Osteocyte (in vitro differentiated cells): Measurements from ENCODE around the gene PAFAH1B2. TPM values are rescaled to one million over a fixed set of nuclear protein-coding genes. Genes with fewer than 3 reads are reported as not detected.

Experiments used
- DNase-seq: peaks from one replicate; pipeline ENCODE4 v3.0.0; 2021; ENCODE audit warnings: mixed read lengths; ENCODE audit not compliant: unreplicated experiment; ENCODE audit errors: extremely low spot score
- H3K27ac Mint-ChIP-seq: one replicate; pipeline ENCODE4 v1.8.0; 2021; ENCODE audit warnings: mild to moderate bottlenecking, mixed read lengths; ENCODE audit not compliant: unreplicated experiment
- H3K27me3 Mint-ChIP-seq: one replicate; pipeline ENCODE4 v1.8.0; 2021; ENCODE audit warnings: mixed read lengths; ENCODE audit not compliant: unreplicated experiment
- H3K36me3 Mint-ChIP-seq: one replicate; pipeline ENCODE4 v1.8.0; 2021; ENCODE audit warnings: mixed read lengths; ENCODE audit not compliant: unreplicated experiment
- H3K4me1 Mint-ChIP-seq: one replicate; pipeline ENCODE4 v1.8.0; 2021; ENCODE audit warnings: mixed read lengths; ENCODE audit not compliant: unreplicated experiment
- H3K4me3 Mint-ChIP-seq: one replicate; pipeline ENCODE4 v1.8.0; 2021; ENCODE audit warnings: mild to moderate bottlenecking, moderate library complexity, mixed read lengths; ENCODE audit not compliant: unreplicated experiment
- H3K9me3 Mint-ChIP-seq: one replicate; pipeline ENCODE4 v1.8.0; 2021; ENCODE audit warnings: mixed read lengths; ENCODE audit not compliant: unreplicated experiment
- CTCF ChIP-seq: fragments of 200-600 bp; sonication (generic); IDR thresholded peaks from 2 replicates; pipeline ENCODE4 v1.5.0; 2021; ENCODE audit warnings: antibody characterized with exemption, mild to moderate bottlenecking, moderate library complexity
- total RNA-seq: library from RNA; stranded (reverse); gene quantifications from 2 replicates; pipeline ENCODE4 v1.2.1, GENCODE V29; 2021

The PAFAH1B2 gene
- total RNA-seq, 1 donor from 2014 or later, result 82.7 TPM

GRCh38 chr11:117183724-117184349 lies 39.8 kb downstream of the PAFAH1B2 start:
- Mint-ChIP-seq H3K4me1 (peaks cover 18% of the 10 kb centered on the region), H3K27ac (no peak overlapping the region), H3K36me3 (peaks cover 18% of the 10 kb centered on the region)

GRCh38 chr11:117185736-117186430 lies 41.8 kb downstream of the PAFAH1B2 start:
- no peak overlapping the region for H3K4me3 Mint-ChIP-seq
- DNase-seq, result no peak
- peaks cover 3% of the 10 kb centered on the region for H3K4me1 Mint-ChIP-seq
- no peak overlapping the region for H3K27ac Mint-ChIP-seq
- H3K36me3 Mint-ChIP-seq, result peaks cover 18% of the 10 kb centered on the region
- H3K27me3 Mint-ChIP-seq, result no peaks in the 10 kb centered on the region
- TF ChIP-seq CTCF, result no peak
- no peaks in the 10 kb centered on the region for H3K9me3 Mint-ChIP-seq

More at GRCh38 chr11:117183724-117184349, 39.8 kb downstream of the PAFAH1B2 start:
- Mint-ChIP-seq H3K4me3 (no peak overlapping the region), H3K9me3 (no peaks in the 10 kb centered on the region), H3K27me3 (no peaks in the 10 kb centered on the region)
- no peak for TF ChIP-seq CTCF
- no peak for DNase-seq

GRCh38 chr11:117186431-117186761 lies 42.3 kb downstream of the PAFAH1B2 start:
- H3K27ac Mint-ChIP-seq, result no peak overlapping the region
- H3K36me3 Mint-ChIP-seq, result peaks cover 18% of the 10 kb centered on the region
- H3K4me1 Mint-ChIP-seq, result no peaks in the 10 kb centered on the region
- TF ChIP-seq CTCF, result no peak
- no peak for DNase-seq
- H3K4me3 Mint-ChIP-seq, result no peak overlapping the region
- H3K27me3 Mint-ChIP-seq, result no peaks in the 10 kb centered on the region
- no peaks in the 10 kb centered on the region for H3K9me3 Mint-ChIP-seq

- no peak for DNase-seq
- Mint-ChIP-seq H3K9me3 (no peaks in the 10 kb centered on the region), H3K4me1 (no peaks in the 10 kb centered on the region), H3K36me3 (peaks cover 22% of the 10 kb centered on the region), H3K27me3 (no peaks in the 10 kb centered on the region), H3K4me3 (no peak overlapping the region), H3K27ac (no peak overlapping the region)
- no peak for TF ChIP-seq CTCF
Observed at GRCh38 chr11:117187007-117187406, 42.9 kb downstream of the PAFAH1B2 start.

- Mint-ChIP-seq H3K27me3 (no peaks in the 10 kb centered on the region), H3K36me3 (peaks cover 24% of the 10 kb centered on the region), H3K9me3 (no peaks in the 10 kb centered on the region), H3K4me1 (no peaks in the 10 kb centered on the region), H3K4me3 (no peak overlapping the region), H3K27ac (no peak overlapping the region)
- no peak for TF ChIP-seq CTCF
- DNase-seq, result no peak
Observed at GRCh38 chr11:117187428-117187798, 43.3 kb downstream of the PAFAH1B2 start.
